Stomach smooth muscle (tissue), 2 donors: Measurements from ENCODE around the gene RMI1.
"Not testable (repeated sequence)": the region's sequence is repeated elsewhere in the genome, so short reads cannot be mapped to it uniquely, and the experiment has no call there.

Source experiments
- H3K27ac ChIP-seq: one replicate; pipeline ENCODE4 v1.7.0; 2013; ENCODE audit warnings: mild to moderate bottlenecking, low read length, inconsistent platforms
- H3K27me3 ChIP-seq, 2 donors: one replicate each; pipeline ENCODE4 v1.7.0; 2013; ENCODE audit warnings: low read length in 2 of 2; ENCODE audit not compliant: insufficient read depth in 2 of 2, control insufficient read depth in 1 of 2
- H3K36me3 ChIP-seq, 2 donors: one replicate each; pipeline ENCODE4 v1.7.0; 2013; ENCODE audit warnings: low read length in 2 of 2; ENCODE audit not compliant: control insufficient read depth in 2 of 2, insufficient read depth in 2 of 2
- H3K4me1 ChIP-seq: one replicate; pipeline ENCODE4 v1.7.0; 2013; ENCODE audit warnings: low read length; ENCODE audit not compliant: control insufficient read depth, insufficient read depth
- H3K4me3 ChIP-seq, 2 donors: one replicate each; pipeline ENCODE4 v1.7.0; 2013; ENCODE audit warnings: low read length in 2 of 2
- H3K9ac ChIP-seq, 2 donors: one replicate each; pipeline ENCODE4 v1.7.0; 2013; ENCODE audit warnings: low read length in 2 of 2, mild to moderate bottlenecking in 1 of 2
- H3K9me3 ChIP-seq, 2 donors: one replicate each; pipeline ENCODE4 v1.7.0; 2013; ENCODE audit warnings: low read length in 2 of 2; ENCODE audit not compliant: control insufficient read depth in 2 of 2
- donor health status: healthy.
- donor health status: Pancreatic carcinoma.

RMI1 gene

GRCh38 chr9:83948096-83948495 lies 32.5 kb upstream of the RMI1 start:
- H3K36me3 ChIP-seq, result peaks cover 2 to 13% of the 10 kb centered on the region in 2 donors
- not testable (repeated sequence) for H3K27ac ChIP-seq, H3K4me1 ChIP-seq

DNA sequence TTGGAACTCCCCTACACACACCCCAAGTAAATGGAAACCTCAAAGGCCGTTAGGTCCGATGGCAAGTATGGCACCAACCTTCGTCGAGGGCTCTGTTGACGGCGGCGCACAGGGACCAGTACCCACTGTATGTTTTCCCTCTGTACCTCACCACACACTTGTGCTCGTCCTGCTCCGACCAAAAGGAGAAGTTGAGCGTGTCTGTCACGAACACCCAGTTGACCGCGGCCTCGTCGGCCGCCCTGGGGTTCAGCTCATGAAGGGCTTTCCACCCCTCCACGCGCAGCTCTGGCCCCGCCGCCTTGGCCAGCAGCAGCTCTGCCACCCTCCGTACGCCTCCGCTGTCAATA lies 24.5 kb upstream of the RMI1 start:
- Histone ChIP-seq H3K27ac (peak overlapping the region; percentile 79), H3K4me1 (no peaks in the 10 kb centered on the region), H3K4me3 (peak overlapping the region; percentile 90 to 98), H3K9me3 (no peaks in the 10 kb centered on the region), H3K27me3 (no peaks in the 10 kb centered on the region), H3K36me3 (peaks cover 0 to 2% of the 10 kb centered on the region in 2 donors), H3K9ac (peak overlapping the region; percentile 91 to 93)

More at GRCh38 chr9:83948096-83948495, 32.5 kb upstream of the RMI1 start:
- not testable (repeated sequence) for H3K4me3 ChIP-seq, H3K27me3 ChIP-seq, H3K9ac ChIP-seq, H3K9me3 ChIP-seq

GRCh38 chr9:83956436-83957247 lies 24.0 kb upstream of the RMI1 start:
- H3K4me3 ChIP-seq, result peak overlapping the region; percentile 90 to 98
- no peaks in the 10 kb centered on the region for H3K27me3 ChIP-seq
- peak overlapping the region; percentile 79 for H3K27ac ChIP-seq
- no peaks in the 10 kb centered on the region for H3K9me3 ChIP-seq
- no peaks in the 10 kb centered on the region for H3K4me1 ChIP-seq
- peak overlapping the region; percentile 91 to 93 for H3K9ac ChIP-seq
- H3K36me3 ChIP-seq, result peaks cover 0 to under 1% of the 10 kb centered on the region in 2 donors

- Histone ChIP-seq H3K4me3 (peak overlapping the region; percentile 90 to 98), H3K9ac (peak overlapping the region; percentile 91 to 93)
Observed at GRCh38 chr9:83957248-83957513, 23.4 kb upstream of the RMI1 start.

DNA sequence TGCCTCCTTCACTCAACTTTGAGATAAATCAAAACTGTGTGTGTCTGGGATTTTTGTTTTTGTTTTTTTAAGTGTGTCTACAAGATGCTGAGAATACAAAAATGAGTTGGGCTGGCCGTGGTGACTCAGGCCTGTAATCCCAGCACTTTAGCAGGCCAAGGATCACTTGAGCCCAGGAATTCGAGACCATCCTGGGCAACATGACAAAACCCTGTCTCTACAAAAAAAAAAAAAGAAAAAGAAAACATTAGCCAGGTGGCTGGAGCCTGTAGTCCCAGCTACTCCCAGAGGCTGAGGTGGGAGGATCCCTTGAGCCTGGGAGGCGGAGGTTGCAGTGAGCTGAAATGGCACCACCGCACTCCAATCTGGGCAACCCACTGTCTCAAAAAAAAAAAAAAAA lies 21.5 kb upstream of the RMI1 start:
- no peaks in the 10 kb centered on the region for H3K36me3 ChIP-seq
- H3K9ac ChIP-seq, result no peak overlapping the region
- H3K4me3 ChIP-seq, result no peak overlapping the region
- no peaks in the 10 kb centered on the region for H3K27me3 ChIP-seq
- H3K9me3 ChIP-seq, result no peaks in the 10 kb centered on the region
- no peak overlapping the region for H3K27ac ChIP-seq
- no peaks in the 10 kb centered on the region for H3K4me1 ChIP-seq

More at GRCh38 chr9:83957248-83957513, 23.4 kb upstream of the RMI1 start:
- Histone ChIP-seq H3K27ac (peak overlapping the region; percentile 79), H3K27me3 (no peaks in the 10 kb centered on the region), H3K9me3 (no peaks in the 10 kb centered on the region), H3K36me3 (no peaks in the 10 kb centered on the region), H3K4me1 (no peaks in the 10 kb centered on the region)

DNA sequence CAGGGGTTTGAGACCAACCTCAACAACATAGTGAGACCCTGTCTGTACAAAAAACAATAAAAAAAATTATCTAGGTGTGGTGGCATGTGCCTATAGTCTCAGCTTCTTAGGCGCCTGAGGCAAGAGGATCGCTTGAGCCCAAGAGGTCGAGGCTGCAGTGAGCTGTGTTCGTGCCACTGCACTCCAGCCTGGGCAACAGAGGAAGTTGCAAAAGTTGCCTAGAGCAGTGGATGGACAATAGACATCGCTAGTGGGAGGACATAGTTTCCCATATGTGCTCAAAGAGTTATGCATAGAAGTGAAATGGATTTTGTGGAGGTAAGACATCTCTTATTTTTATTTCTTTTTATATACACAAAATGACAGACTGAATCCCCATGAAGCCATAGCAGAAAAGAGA lies 19.6 kb upstream of the RMI1 start:
- no peak overlapping the region for H3K27ac ChIP-seq
- H3K36me3 ChIP-seq, result peaks cover under 1 to 2% of the 10 kb centered on the region in 2 donors
- no peaks in the 10 kb centered on the region for H3K9me3 ChIP-seq
- H3K9ac ChIP-seq, result no peak overlapping the region
- H3K27me3 ChIP-seq, result no peaks in the 10 kb centered on the region
- H3K4me1 ChIP-seq, result no peaks in the 10 kb centered on the region
- no peak overlapping the region for H3K4me3 ChIP-seq

GRCh38 chr9:83962165-83962564 lies 18.4 kb upstream of the RMI1 start:
- Histone ChIP-seq H3K27me3 (no peaks in the 10 kb centered on the region), H3K27ac (no peak overlapping the region), H3K9ac (no peak overlapping the region), H3K4me1 (no peaks in the 10 kb centered on the region), H3K36me3 (peaks cover 2 to 10% of the 10 kb centered on the region in 2 donors), H3K9me3 (no peaks in the 10 kb centered on the region), H3K4me3 (no peak overlapping the region)

- no peak overlapping the region for H3K27ac ChIP-seq
- no peaks in the 10 kb centered on the region for H3K9me3 ChIP-seq
- H3K9ac ChIP-seq, result no peak overlapping the region
- H3K4me1 ChIP-seq, result no peaks in the 10 kb centered on the region
- peaks cover 12 to 21% of the 10 kb centered on the region in 2 donors for H3K36me3 ChIP-seq
- H3K27me3 ChIP-seq, result no peaks in the 10 kb centered on the region
- no peak overlapping the region for H3K4me3 ChIP-seq
Observed at GRCh38 chr9:83964973-83965349, 15.6 kb upstream of the RMI1 start.

DNA sequence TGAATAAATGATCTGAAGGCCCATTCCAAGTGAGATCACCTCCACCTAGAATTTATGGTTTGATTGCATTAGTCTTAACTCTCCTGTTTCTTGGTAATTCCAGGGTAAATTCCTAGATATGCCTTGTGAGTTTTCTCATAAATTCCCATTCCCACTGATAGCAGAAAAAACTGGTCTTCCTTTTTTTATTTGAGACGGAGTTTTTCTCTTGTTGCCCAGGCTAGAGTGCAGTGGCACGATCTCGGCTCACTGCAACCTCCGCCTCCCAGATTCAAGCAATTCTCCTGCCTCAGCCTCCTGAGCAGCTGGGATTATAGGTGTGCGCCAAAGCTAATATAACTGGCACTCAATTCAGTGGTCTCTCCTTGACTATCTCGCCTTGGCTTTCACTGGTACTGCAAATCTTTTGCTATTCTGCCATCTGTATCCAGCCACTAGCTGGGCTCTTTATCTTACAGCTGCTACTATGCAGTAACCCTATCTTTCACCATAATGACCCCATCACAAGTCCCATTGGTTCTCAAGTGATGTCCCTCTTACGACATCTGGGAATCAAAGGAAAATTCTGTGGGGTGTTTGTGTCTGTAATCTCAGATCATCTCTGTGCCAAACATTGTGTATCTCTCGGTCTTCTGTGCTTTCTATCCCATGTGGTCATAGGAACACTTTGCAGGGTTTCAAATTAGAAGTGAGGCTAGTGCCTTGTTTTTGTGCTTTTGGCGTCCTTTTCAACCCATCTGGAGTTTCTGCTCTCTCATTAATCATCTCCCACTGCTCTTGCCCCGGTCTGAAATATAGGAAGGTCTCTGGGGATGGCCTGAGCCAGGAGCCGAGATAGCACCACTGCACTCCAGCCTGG lies 15.0 kb upstream of the RMI1 start:
- Histone ChIP-seq H3K27ac (no peak overlapping the region), H3K9me3 (no peaks in the 10 kb centered on the region)

GRCh38 chr9:83966209-83966582 lies 14.4 kb upstream of the RMI1 start:
- H3K9ac ChIP-seq, result no peak overlapping the region

More for the DNA sequence above, 15.0 kb upstream of the RMI1 start:
- Histone ChIP-seq H3K36me3 (peaks cover 16 to 27% of the 10 kb centered on the region in 2 donors), H3K4me3 (no peak overlapping the region), H3K9ac (no peak overlapping the region), H3K27me3 (no peaks in the 10 kb centered on the region), H3K4me1 (no peaks in the 10 kb centered on the region)

DNA sequence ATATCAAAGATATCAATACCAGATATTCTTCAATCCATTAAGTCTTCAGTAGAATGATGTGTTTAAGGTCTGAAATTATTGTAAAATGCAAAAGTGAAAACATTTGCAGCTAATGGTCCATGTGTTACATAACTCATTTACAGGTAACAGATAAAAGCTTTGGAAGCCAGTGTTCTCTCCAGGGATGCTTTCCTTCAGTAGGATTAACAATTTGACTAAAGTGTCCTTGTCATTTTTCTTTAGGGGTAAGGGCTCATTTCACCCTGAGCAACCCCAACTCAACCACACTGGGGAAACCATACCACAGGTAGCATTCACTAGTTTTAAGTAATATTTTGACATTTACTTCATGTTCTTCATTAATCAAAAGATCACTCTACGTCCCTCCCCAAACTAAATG lies 13.5 kb upstream of the RMI1 start:
- Histone ChIP-seq H3K9me3 (no peaks in the 10 kb centered on the region), H3K4me3 (no peak overlapping the region), H3K9ac (no peak overlapping the region), H3K27ac (no peak overlapping the region), H3K27me3 (no peaks in the 10 kb centered on the region), H3K4me1 (no peaks in the 10 kb centered on the region), H3K36me3 (peaks cover 31 to 42% of the 10 kb centered on the region in 2 donors)

More at GRCh38 chr9:83966209-83966582, 14.4 kb upstream of the RMI1 start:
- Histone ChIP-seq H3K4me3 (no peak overlapping the region), H3K27ac (no peak overlapping the region), H3K27me3 (no peaks in the 10 kb centered on the region), H3K36me3 (peaks cover 22 to 33% of the 10 kb centered on the region in 2 donors), H3K4me1 (no peaks in the 10 kb centered on the region), H3K9me3 (no peaks in the 10 kb centered on the region)
